ENCODE data around the gene HOXB4. TPM values are rescaled to one million over a fixed set of nuclear protein-coding genes. Genes with fewer than 3 reads are reported as not detected.

HOXB4 gene
- polyA plus RNA-seq, 1 of the 3 experiments (the other 2 are of a cell fraction) = 0.03 TPM

- H2AFZ ChIP-seq (ENCODE audit: low read depth) = no peak overlapping the region
- H3K4me3 ChIP-seq (ENCODE audit: low read depth in 2 of 2, low read length in 1 of 2) = no peak overlapping the region
- H3K36me3 ChIP-seq (replicated peaks in 1 of 2; ENCODE audit: control insufficient read depth in 1 of 2, insufficient read depth in 2 of 2, low read length in 1 of 2) = no peaks in the 10 kb centered on the region
- no peaks in the 10 kb centered on the region for H3K9me3 ChIP-seq
- no peak overlapping the region for H3K9ac ChIP-seq
- H3K4me2 ChIP-seq = no peak overlapping the region
- no peaks in the 10 kb centered on the region for H3K9me2 ChIP-seq
- no peaks in the 10 kb centered on the region for H3F3A ChIP-seq (replicated peaks; ENCODE audit: insufficient read depth)
- H3K27ac ChIP-seq (ENCODE audit: low read depth in 2 of 2, low read length in 1 of 2) = no peak overlapping the region
- no peaks in the 10 kb centered on the region for H3K79me2 ChIP-seq (ENCODE audit: insufficient read depth)
- ChIA-PET CTCF (interaction anchor here (0.9 to 1.9 kb wide), 9 partner anchors 11 to 454 kb away, joined by 3 to 14 read pairs (median 5); partner anchors contain the start of gene HOXB5), POLR2A (no interaction called here)
- H3K27me3 ChIP-seq (ENCODE audit: insufficient read depth) = peaks cover 100% of the 10 kb centered on the region
- TF ChIP-seq EP300 (IDR thresholded peaks at IDR 0.05; ENCODE audit: borderline replicate concordance in 1 of 2, low read depth in 1 of 2, low read length in 1 of 2) = no peak
- no peak for TF ChIP-seq ELF1 (IDR thresholded peaks at IDR 0.05)
- TF ChIP-seq EZH2phosphoT487 (IDR thresholded peaks at IDR 0.05; ENCODE audit: borderline replicate concordance, low read depth) = peak; percentile 28; the same call in 1 of the 2 replicates
- peaks cover 4% of the 10 kb centered on the region; the same call in 1 of the 2 replicates for H4K20me1 ChIP-seq (ENCODE audit: insufficient read depth)
- no peaks in the 10 kb centered on the region; a peak in 1 of 4 replicates for H3K4me1 ChIP-seq (ENCODE audit: control insufficient read depth in 1 of 2, insufficient read depth in 2 of 2, low read depth in 1 of 2, low read length in 1 of 2)
- no peak for DNase-seq
- WGBS (ENCODE audit: low lambda C conversion rate) = 11% methylated on average over 9 of the region's 9 CpGs
Observed at GRCh38 chr17:48606892-48607614, 28.9 kb upstream of the HOXB4 start.

GRCh38 chr17:48605991-48606891, 28.1 kb upstream of the HOXB4 start:
- Histone ChIP-seq H2AFZ (ENCODE audit: low read depth) (no peak overlapping the region), H3K4me1 (ENCODE audit: control insufficient read depth in 1 of 2, insufficient read depth in 2 of 2, low read depth in 1 of 2, low read length in 1 of 2) (no peaks in the 10 kb centered on the region; a peak in 1 of 4 replicates), H4K20me1 (ENCODE audit: insufficient read depth) (peaks cover 4% of the 10 kb centered on the region; the same call in 1 of the 2 replicates), H3K27me3 (ENCODE audit: insufficient read depth) (peaks cover 100% of the 10 kb centered on the region), H3K9ac (no peak overlapping the region), H3K79me2 (ENCODE audit: insufficient read depth) (no peaks in the 10 kb centered on the region), H3K9me2 (no peaks in the 10 kb centered on the region), H3K9me3 (no peaks in the 10 kb centered on the region), H3K4me3 (ENCODE audit: low read depth in 2 of 2, low read length in 1 of 2) (no peak overlapping the region), H3F3A (replicated peaks; ENCODE audit: insufficient read depth) (no peaks in the 10 kb centered on the region), H3K36me3 (replicated peaks in 1 of 2; ENCODE audit: control insufficient read depth in 1 of 2, insufficient read depth in 2 of 2, low read length in 1 of 2) (no peaks in the 10 kb centered on the region), H3K4me2 (no peak overlapping the region), H3K27ac (ENCODE audit: low read depth in 2 of 2, low read length in 1 of 2) (no peak overlapping the region)
- TF ChIP-seq SIN3A (IDR thresholded peaks at IDR 0.05; ENCODE audit: borderline replicate concordance, low read depth, low read length) = no peak
- TF ChIP-seq TCF12 (IDR thresholded peaks at IDR 0.05) = no peak
- TF ChIP-seq TAF1 (IDR thresholded peaks at IDR 0.05; ENCODE audit: borderline replicate concordance, low read depth, low read length) = no peak
- TF ChIP-seq ZBTB33 (IDR thresholded peaks at IDR 0.05; ENCODE audit: borderline replicate concordance, low read depth) = no peak
- no peak for TF ChIP-seq GATA2 (CRISPR knock-in tag; IDR thresholded peaks at IDR 0.05)
- TF ChIP-seq FOXJ3 (CRISPR knock-in tag; IDR thresholded peaks at IDR 0.05) = no peak
- TF ChIP-seq EZH2phosphoT487 (IDR thresholded peaks at IDR 0.05; ENCODE audit: borderline replicate concordance, low read depth) = peak; percentile 82; the same call in 1 of the 2 replicates
- no peak for TF ChIP-seq USF1 (IDR thresholded peaks at IDR 0.05; ENCODE audit: borderline replicate concordance, low read depth)
- POLR2A ChIA-PET = no interaction called here
- no peak for DNase-seq
- CTCF ChIA-PET = interaction anchor here (0.9 to 1.8 kb wide), 7 partner anchors 10 to 453 kb away, joined by 3 to 14 read pairs (median 5); partner anchors contain the start of gene HOXB5
- 26% methylated on average over 41 of the region's 41 CpGs for WGBS (ENCODE audit: low lambda C conversion rate)

Data from SK-N-SH (cell line).